Liver (tissue), 9 donors: ENCODE measurements around the gene PSMD11. TPM values are rescaled to one million over a fixed set of nuclear protein-coding genes. Genes with fewer than 3 reads are reported as not detected.

ENCODE experiments used
- DNase-seq: peaks from one replicate; pipeline ENCODE4 v3.0.0-alpha.2; 2017; ENCODE audit warnings: low spot score
- H3K27ac ChIP-seq, 2 donors: one replicate each; pipeline ENCODE4 v1.7.0; 2013; ENCODE audit warnings: inconsistent platforms in 2 of 2, low read length in 2 of 2, control low read depth in 1 of 2, low read depth in 1 of 2, mild to moderate bottlenecking in 1 of 2
- H3K27me3 ChIP-seq, 4 donors: one replicate each; pipeline versions ENCODE4 v1.6.1 to v1.7.0; 2013; ENCODE audit warnings: low read length in 3 of 4, inconsistent platforms in 1 of 4, mild to moderate bottlenecking in 1 of 4, moderate library complexity in 1 of 4; ENCODE audit not compliant: control insufficient read depth in 4 of 4, insufficient read depth in 4 of 4
- H3K36me3 ChIP-seq, 4 donors: one replicate each; pipeline versions ENCODE4 v1.6.1 to v1.7.0; 2013; ENCODE audit warnings: low read length in 3 of 4, mild to moderate bottlenecking in 3 of 4, low read depth in 1 of 4, moderate library complexity in 1 of 4; ENCODE audit not compliant: control insufficient read depth in 4 of 4, insufficient read depth in 3 of 4
- H3K4me1 ChIP-seq, 4 donors: one replicate each; pipeline versions ENCODE4 v1.6.1 to v1.7.0; 2013; ENCODE audit warnings: low read length in 3 of 4, mild to moderate bottlenecking in 3 of 4, moderate library complexity in 1 of 4; ENCODE audit not compliant: control insufficient read depth in 4 of 4, insufficient read depth in 4 of 4
- H3K4me3 ChIP-seq, 3 donors: one replicate each; pipeline versions ENCODE4 v1.6.1 to v1.7.0; 2013; ENCODE audit warnings: low read length in 3 of 3, control low read depth in 1 of 3, low read depth in 1 of 3, mild to moderate bottlenecking in 1 of 3
- H3K9ac ChIP-seq, 2 donors: one replicate each; pipeline ENCODE4 v1.7.0; 2013; ENCODE audit warnings: low read length in 2 of 2, mild to moderate bottlenecking in 2 of 2, moderate library complexity in 2 of 2, control low read depth in 1 of 2, low read depth in 1 of 2
- H3K9me3 ChIP-seq, 4 donors: one replicate each; pipeline versions ENCODE4 v1.6.1 to v1.7.0; 2013; ENCODE audit warnings: low read length in 3 of 4; ENCODE audit not compliant: control insufficient read depth in 4 of 4
- EGR1 ChIP-seq, 2 donors: IDR thresholded peaks; 2 replicates each; pipeline ENCODE4 v1.6.1; 2016 to 2018; ENCODE audit warnings: antibody characterized with exemption in 2 of 2, low read depth in 2 of 2
- FOXA1 ChIP-seq: IDR thresholded peaks from 2 replicates; pipeline ENCODE4 v1.6.1; 2016; ENCODE audit warnings: antibody characterized with exemption
- FOXA2 ChIP-seq: IDR thresholded peaks from 2 replicates; pipeline ENCODE4 v1.6.1; 2016; ENCODE audit warnings: antibody characterized with exemption
- GABPA ChIP-seq, 2 donors: IDR thresholded peaks in 1 of 2; conservative IDR thresholded peaks in 1 of 2; 2 replicates each; pipeline ENCODE4 v1.6.1; 2016; ENCODE audit warnings: antibody characterized with exemption in 2 of 2, mild to moderate bottlenecking in 1 of 2, moderate library complexity in 1 of 2
- HNF4A ChIP-seq, 2 donors: conservative IDR thresholded peaks; 2 replicates each; pipeline ENCODE4 v1.6.1; 2016; ENCODE audit warnings: antibody characterized with exemption in 2 of 2, mild to moderate bottlenecking in 2 of 2
- HNF4G ChIP-seq: IDR thresholded peaks from 2 replicates; pipeline ENCODE4 v1.6.1; 2016; ENCODE audit warnings: antibody characterized with exemption
- JUND ChIP-seq, 2 donors: IDR thresholded peaks; 2 replicates each; pipeline ENCODE4 v1.6.1; 2016; ENCODE audit warnings: antibody characterized with exemption in 2 of 2
- NR2F2 ChIP-seq: IDR thresholded peaks from 2 replicates; pipeline ENCODE4 v1.6.1; 2016; ENCODE audit warnings: antibody characterized with exemption
- RAD21 ChIP-seq, 2 donors: IDR thresholded peaks; 2 replicates each; pipeline ENCODE4 v1.6.1; 2016; ENCODE audit warnings: antibody characterized with exemption in 2 of 2, mild to moderate bottlenecking in 2 of 2
- RXRA ChIP-seq, 2 donors: IDR thresholded peaks; 2 replicates each; pipeline ENCODE4 v1.6.1; 2017 to 2018; ENCODE audit warnings: antibody characterized with exemption in 2 of 2, mild to moderate bottlenecking in 1 of 2
- SP1 ChIP-seq: IDR thresholded peaks from 2 replicates; pipeline ENCODE4 v1.6.1; 2018; ENCODE audit warnings: antibody characterized with exemption, mild to moderate bottlenecking
- TAF1 ChIP-seq: conservative IDR thresholded peaks from 2 replicates; pipeline ENCODE4 v1.6.1; 2016; ENCODE audit warnings: antibody characterized with exemption, mild to moderate bottlenecking
- YY1 ChIP-seq: IDR thresholded peaks from 2 replicates; pipeline ENCODE4 v1.6.1; 2016; ENCODE audit warnings: antibody characterized with exemption, mild to moderate bottlenecking
- WGBS: extraction: QIAGEN DNeasy Blood & Tissue Kit; methylation state at CpG from one replicate; pipeline ENCODE4 v1.1.7; 2013; 5-methylcytosine and 5-hydroxymethylcytosine counted together
- polyA plus RNA-seq, 2 donors: library from polyadenylated mRNA; stranded (reverse) in 1 of 2; unstranded in 1 of 2; fragments of 200-250 nt in 1 of 2; fragments of >200 nt in 1 of 2; fragmentation: Nextera tagmentation in 1 of 2; extraction: Ambion mirVana in 1 of 2; gene quantifications; one replicate each; pipeline versions ENCODE4 v1.2.1 to v1.2.3, GENCODE V29; 2013 to 2015
- total RNA-seq, 2 donors: library from RNA; depleted of rRNA; stranded (reverse); fragments of >200 nt; gene quantifications; one replicate each; pipeline ENCODE4 v1.2.3, GENCODE V29; 2014
- TF ChIP-seq, protein P1 (sequence below): IDR thresholded peaks from 2 replicates; pipeline ENCODE4 v1.6.1; 2016; ENCODE audit warnings: antibody characterized with exemption
- TF ChIP-seq, protein P2 (sequence below): IDR thresholded peaks from 2 replicates; pipeline ENCODE4 v1.6.1; 2016; ENCODE audit warnings: antibody characterized with exemption, mild to moderate bottlenecking
- TF ChIP-seq, protein P3 (sequence below): IDR thresholded peaks from 2 replicates; pipeline ENCODE4 v1.6.1; 2016; ENCODE audit warnings: antibody characterized with exemption
- TF ChIP-seq, protein P4 (sequence below): IDR thresholded peaks from 2 replicates; pipeline ENCODE4 v1.6.1; 2016; ENCODE audit warnings: antibody characterized with exemption
- TF ChIP-seq, protein P5 (sequence below): fragments of 150-350 bp; IDR thresholded peaks from 2 replicates; pipeline ENCODE4 v1.5.1; 2017; ENCODE audit warnings: improper control_type of control experiment, low read depth, low read length; ENCODE audit not compliant: missing input control
- donor health status: healthy.
- donor health status: healthy.
- donor health status: healthy.
- donor health status: healthy.
- donor health status: healthy.

The PSMD11 gene
- total and polyA plus RNA-seq, 4 donors: 42.1 to 97.4 (median 68.2) TPM

DNA sequence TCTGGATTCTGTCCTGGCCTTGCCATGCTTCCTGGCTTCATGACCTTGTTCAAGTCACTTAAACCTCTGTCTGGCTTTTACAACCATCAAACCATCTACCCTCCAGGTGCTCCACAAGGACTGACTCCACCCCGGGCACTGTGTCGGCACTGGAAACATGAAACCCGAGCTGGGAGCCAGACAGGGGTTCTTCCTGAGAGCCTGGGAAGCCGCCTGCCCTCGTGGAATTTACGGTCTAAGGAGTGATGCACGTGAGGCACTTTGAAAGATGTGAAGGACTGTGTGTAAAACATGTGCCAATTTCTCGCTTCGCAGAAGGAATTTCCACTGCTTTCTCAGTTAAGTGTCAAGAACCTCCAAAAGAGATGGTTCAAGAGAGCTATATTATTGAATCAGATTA is 54.1 kb downstream of the PSMD11 start:
- peaks cover 0 to 6% (median 1%) of the 10 kb centered on the region in 4 donors for H3K4me1 ChIP-seq
- TF ChIP-seq RAD21 (IDR thresholded peaks at IDR 0.05) (no peak), FOXA1 (no peak), HNF4G (no peak), SP1 (no peak), JUND (IDR thresholded peaks at IDR 0.05) (no peak), TAF1 (no peak), GABPA (IDR thresholded peaks at IDR 0.05 in 1 of 2, conservative IDR thresholded peaks at IDR 0.05 in 1 of 2) (no peak), EGR1 (IDR thresholded peaks at IDR 0.05; ENCODE audit: low read depth in 2 of 2) (no peak), HNF4A (conservative IDR thresholded peaks at IDR 0.05) (no peak), NR2F2 (no peak), RXRA (IDR thresholded peaks at IDR 0.05) (no peak), FOXA2 (no peak), YY1 (no peak)
- TF ChIP-seq, protein P1, sequence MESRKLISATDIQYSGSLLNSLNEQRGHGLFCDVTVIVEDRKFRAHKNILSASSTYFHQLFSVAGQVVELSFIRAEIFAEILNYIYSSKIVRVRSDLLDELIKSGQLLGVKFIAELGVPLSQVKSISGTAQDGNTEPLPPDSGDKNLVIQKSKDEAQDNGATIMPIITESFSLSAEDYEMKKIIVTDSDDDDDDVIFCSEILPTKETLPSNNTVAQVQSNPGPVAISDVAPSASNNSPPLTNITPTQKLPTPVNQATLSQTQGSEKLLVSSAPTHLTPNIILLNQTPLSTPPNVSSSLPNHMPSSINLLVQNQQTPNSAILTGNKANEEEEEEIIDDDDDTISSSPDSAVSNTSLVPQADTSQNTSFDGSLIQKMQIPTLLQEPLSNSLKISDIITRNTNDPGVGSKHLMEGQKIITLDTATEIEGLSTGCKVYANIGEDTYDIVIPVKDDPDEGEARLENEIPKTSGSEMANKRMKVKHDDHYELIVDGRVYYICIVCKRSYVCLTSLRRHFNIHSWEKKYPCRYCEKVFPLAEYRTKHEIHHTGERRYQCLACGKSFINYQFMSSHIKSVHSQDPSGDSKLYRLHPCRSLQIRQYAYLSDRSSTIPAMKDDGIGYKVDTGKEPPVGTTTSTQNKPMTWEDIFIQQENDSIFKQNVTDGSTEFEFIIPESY: no peak
- TF ChIP-seq, protein P2, sequence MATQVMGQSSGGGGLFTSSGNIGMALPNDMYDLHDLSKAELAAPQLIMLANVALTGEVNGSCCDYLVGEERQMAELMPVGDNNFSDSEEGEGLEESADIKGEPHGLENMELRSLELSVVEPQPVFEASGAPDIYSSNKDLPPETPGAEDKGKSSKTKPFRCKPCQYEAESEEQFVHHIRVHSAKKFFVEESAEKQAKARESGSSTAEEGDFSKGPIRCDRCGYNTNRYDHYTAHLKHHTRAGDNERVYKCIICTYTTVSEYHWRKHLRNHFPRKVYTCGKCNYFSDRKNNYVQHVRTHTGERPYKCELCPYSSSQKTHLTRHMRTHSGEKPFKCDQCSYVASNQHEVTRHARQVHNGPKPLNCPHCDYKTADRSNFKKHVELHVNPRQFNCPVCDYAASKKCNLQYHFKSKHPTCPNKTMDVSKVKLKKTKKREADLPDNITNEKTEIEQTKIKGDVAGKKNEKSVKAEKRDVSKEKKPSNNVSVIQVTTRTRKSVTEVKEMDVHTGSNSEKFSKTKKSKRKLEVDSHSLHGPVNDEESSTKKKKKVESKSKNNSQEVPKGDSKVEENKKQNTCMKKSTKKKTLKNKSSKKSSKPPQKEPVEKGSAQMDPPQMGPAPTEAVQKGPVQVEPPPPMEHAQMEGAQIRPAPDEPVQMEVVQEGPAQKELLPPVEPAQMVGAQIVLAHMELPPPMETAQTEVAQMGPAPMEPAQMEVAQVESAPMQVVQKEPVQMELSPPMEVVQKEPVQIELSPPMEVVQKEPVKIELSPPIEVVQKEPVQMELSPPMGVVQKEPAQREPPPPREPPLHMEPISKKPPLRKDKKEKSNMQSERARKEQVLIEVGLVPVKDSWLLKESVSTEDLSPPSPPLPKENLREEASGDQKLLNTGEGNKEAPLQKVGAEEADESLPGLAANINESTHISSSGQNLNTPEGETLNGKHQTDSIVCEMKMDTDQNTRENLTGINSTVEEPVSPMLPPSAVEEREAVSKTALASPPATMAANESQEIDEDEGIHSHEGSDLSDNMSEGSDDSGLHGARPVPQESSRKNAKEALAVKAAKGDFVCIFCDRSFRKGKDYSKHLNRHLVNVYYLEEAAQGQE: no peak
- TF ChIP-seq, protein P3, sequence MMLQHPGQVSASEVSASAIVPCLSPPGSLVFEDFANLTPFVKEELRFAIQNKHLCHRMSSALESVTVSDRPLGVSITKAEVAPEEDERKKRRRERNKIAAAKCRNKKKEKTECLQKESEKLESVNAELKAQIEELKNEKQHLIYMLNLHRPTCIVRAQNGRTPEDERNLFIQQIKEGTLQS: no peak
- TF ChIP-seq, protein P4, sequence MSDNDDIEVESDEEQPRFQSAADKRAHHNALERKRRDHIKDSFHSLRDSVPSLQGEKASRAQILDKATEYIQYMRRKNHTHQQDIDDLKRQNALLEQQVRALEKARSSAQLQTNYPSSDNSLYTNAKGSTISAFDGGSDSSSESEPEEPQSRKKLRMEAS: no peak
- TF ChIP-seq, protein P5, sequence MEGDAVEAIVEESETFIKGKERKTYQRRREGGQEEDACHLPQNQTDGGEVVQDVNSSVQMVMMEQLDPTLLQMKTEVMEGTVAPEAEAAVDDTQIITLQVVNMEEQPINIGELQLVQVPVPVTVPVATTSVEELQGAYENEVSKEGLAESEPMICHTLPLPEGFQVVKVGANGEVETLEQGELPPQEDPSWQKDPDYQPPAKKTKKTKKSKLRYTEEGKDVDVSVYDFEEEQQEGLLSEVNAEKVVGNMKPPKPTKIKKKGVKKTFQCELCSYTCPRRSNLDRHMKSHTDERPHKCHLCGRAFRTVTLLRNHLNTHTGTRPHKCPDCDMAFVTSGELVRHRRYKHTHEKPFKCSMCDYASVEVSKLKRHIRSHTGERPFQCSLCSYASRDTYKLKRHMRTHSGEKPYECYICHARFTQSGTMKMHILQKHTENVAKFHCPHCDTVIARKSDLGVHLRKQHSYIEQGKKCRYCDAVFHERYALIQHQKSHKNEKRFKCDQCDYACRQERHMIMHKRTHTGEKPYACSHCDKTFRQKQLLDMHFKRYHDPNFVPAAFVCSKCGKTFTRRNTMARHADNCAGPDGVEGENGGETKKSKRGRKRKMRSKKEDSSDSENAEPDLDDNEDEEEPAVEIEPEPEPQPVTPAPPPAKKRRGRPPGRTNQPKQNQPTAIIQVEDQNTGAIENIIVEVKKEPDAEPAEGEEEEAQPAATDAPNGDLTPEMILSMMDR: no peak
- no peaks in the 10 kb centered on the region for H3K36me3 ChIP-seq
- H3K27me3 ChIP-seq: no peaks in the 10 kb centered on the region
- H3K27ac ChIP-seq: no peak overlapping the region
- DNase-seq: no peak
- no peaks in the 10 kb centered on the region for H3K9me3 ChIP-seq
- H3K4me3 ChIP-seq: no peak overlapping the region
- WGBS: 91% methylated on average over 9 of the region's 9 CpGs
- no peak overlapping the region for H3K9ac ChIP-seq
